HepG2 (cell line): ENCODE results near the gene AGTRAP. TPM values are rescaled to one million over a fixed set of nuclear protein-coding genes. Genes with fewer than 3 reads are reported as not detected.

Experiments
- CREB3 ChIP-seq: sonication (generic); formaldehyde crosslinking; IDR thresholded peaks from 2 replicates; pipeline ENCODE4 v1.5.0; 2020; ENCODE audit warnings: missing genetic modification reagents
- DMAP1 ChIP-seq: IDR thresholded peaks from 2 replicates; pipeline ENCODE4 v1.6.1; 2016
- HMG20B ChIP-seq: conservative IDR thresholded peaks from 2 replicates; pipeline ENCODE4 v1.6.1; 2016; ENCODE audit warnings: missing genetic modification reagents, missing compliant biosample characterization
- HNF1B ChIP-seq: sonication (generic); formaldehyde crosslinking; IDR thresholded peaks from 2 replicates; pipeline ENCODE4 v1.5.1; 2020; ENCODE audit warnings: mild to moderate bottlenecking, moderate library complexity, missing genetic modification reagents
- JUND ChIP-seq: sonication (generic); formaldehyde crosslinking; IDR thresholded peaks from 2 replicates; pipeline ENCODE4 v1.8.0; 2022; ENCODE audit warnings: mild to moderate bottlenecking, missing genetic modification reagents
- NFE2L2 ChIP-seq: fragments of 150-350 bp; IDR thresholded peaks from 2 replicates; pipeline ENCODE4 v1.6.1; 2014; ENCODE audit warnings: low read length
- RERE ChIP-seq: IDR thresholded peaks from 2 replicates; pipeline ENCODE4 v1.6.1; 2016; ENCODE audit warnings: low read depth, missing genetic modification reagents, missing compliant biosample characterization
- TFE3 ChIP-seq: IDR thresholded peaks from 2 replicates; pipeline ENCODE4 v1.6.1; 2016
- ZBTB33 ChIP-seq: sonication (generic); formaldehyde crosslinking; IDR thresholded peaks from 2 replicates; pipeline ENCODE4 v1.4.0; 2020; ENCODE audit warnings: missing genetic modification reagents
- ZNF335 ChIP-seq: sonication (generic); formaldehyde crosslinking; IDR thresholded peaks from 2 replicates; pipeline ENCODE4 v1.4.0; 2020; ENCODE audit warnings: missing genetic modification reagents
- ZNF432 ChIP-seq: sonication (generic); formaldehyde crosslinking; IDR thresholded peaks from 2 replicates; pipeline ENCODE4 v1.5.0; 2020; ENCODE audit warnings: missing genetic modification reagents, mild to moderate bottlenecking, borderline replicate concordance
- ZNF556 ChIP-seq: sonication (generic); formaldehyde crosslinking; IDR thresholded peaks from 2 replicates; pipeline ENCODE4 v1.4.0; 2020; ENCODE audit warnings: mild to moderate bottlenecking, missing genetic modification reagents, borderline replicate concordance
- ZNF704 ChIP-seq: sonication (generic); formaldehyde crosslinking; IDR thresholded peaks from 2 replicates; pipeline ENCODE4 v1.8.1; 2023; ENCODE audit warnings: mild to moderate bottlenecking, inconsistent platforms, moderate library complexity, missing genetic modification reagents, borderline replicate concordance
- ZNF724P ChIP-seq: sonication (generic); formaldehyde crosslinking; IDR thresholded peaks from 2 replicates; pipeline ENCODE4 v1.8.0; 2022; ENCODE audit warnings: missing genetic modification reagents, borderline replicate concordance
- ZNF891 ChIP-seq: sonication (generic); formaldehyde crosslinking; IDR thresholded peaks from 2 replicates; pipeline ENCODE4 v1.5.0; 2020; ENCODE audit warnings: mild to moderate bottlenecking, missing genetic modification reagents
- polyA plus RNA-seq, 8 experiments: library from polyadenylated mRNA; depleted of rRNA in 3 of 8; stranded (reverse) in 7 of 8; unstranded in 1 of 8; fragments of >200 nt; fragmentation: Illumina TruSeq in 4 of 8; extraction: Trizol in 4 of 8; gene quantifications; 2 replicates each; pipeline versions ENCODE4 v1.2.1 to v1.2.3, GENCODE V29; 2011 to 2016; ENCODE audit warnings: low read depth in 4 of 8, missing spikeins in 1 of 8, mixed read lengths in 1 of 8; ENCODE audit not compliant: insufficient read depth in 1 of 8
- total RNA-seq, 5 experiments: library from RNA; depleted of rRNA; stranded (reverse); fragments of >200 nt; fragmentation: Illumina TruSeq; extraction: Trizol; gene quantifications; 2 replicates each; pipeline ENCODE4 v1.2.3, GENCODE V29; 2016; ENCODE audit warnings: low read depth in 1 of 5

The AGTRAP gene
- total and polyA plus RNA-seq, 2 of the 13 experiments (the other 11 are each of a cell fraction or from before 2014, with no cell fraction given): 28.3 to 32.0 TPM

GRCh38 chr1:11784993-11785769 is 49.2 kb downstream of the AGTRAP start (continued):
- TF ChIP-seq HNF1B: peak; percentile 83
- no peak; the same call in 1 of the 2 replicates for TF ChIP-seq ZNF724P
- no peak for TF ChIP-seq HMG20B
- TF ChIP-seq ZNF704 (CRISPR knock-in tag): no peak
- peak; percentile 23; the same call in 1 of the 2 replicates for TF ChIP-seq TFE3
- no peak for TF ChIP-seq ZNF335 (CRISPR knock-in tag)
- TF ChIP-seq ZNF432 (CRISPR knock-in tag): no peak
- TF ChIP-seq DMAP1: no peak
- peak; percentile 22; the same call in 1 of the 2 replicates for TF ChIP-seq ZBTB33 (CRISPR knock-in tag)
- no peak for TF ChIP-seq JUND
- no peak for TF ChIP-seq ZNF556 (CRISPR knock-in tag)
- TF ChIP-seq RERE (CRISPR knock-in tag): no peak
- TF ChIP-seq ZNF891 (CRISPR knock-in tag): no peak
- no peak for TF ChIP-seq NFE2L2
- no peak for TF ChIP-seq CREB3 (CRISPR knock-in tag)
